ENCODE measurements around the gene CACHD1.
"Not testable (repeated sequence)": the region's sequence is repeated elsewhere in the genome, so short reads cannot be mapped to it uniquely, and the experiment has no call there.

Gene CACHD1

DNA sequence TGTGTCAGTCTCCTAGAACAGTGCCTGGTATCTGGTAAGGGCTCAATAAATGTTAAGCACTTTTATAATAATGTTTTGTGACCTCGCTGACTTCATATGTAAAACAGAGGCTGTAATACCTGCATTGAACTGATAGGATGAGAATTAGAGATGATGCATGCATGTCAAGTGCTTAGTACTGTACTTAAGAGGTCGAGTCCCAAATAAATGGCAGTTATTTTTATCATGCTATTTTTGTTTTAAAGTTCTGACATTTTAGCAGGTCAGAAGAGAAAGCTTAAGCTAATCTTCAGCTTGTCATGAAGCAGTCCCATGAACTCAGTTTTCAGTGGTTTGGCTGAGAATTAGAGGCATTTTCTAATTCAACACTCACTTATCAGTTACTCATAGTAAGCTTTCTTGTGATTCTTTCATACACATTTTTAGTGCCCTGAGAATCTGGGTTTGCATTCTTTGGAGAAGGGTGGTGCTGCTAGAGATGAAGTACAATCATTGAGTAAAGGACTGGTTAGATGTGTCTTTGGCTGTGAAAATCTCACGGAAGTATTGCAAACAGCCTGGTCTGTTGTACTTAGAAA, 199.3 kb downstream of the CACHD1 start:
- DNase-seq = no peak

DNA sequence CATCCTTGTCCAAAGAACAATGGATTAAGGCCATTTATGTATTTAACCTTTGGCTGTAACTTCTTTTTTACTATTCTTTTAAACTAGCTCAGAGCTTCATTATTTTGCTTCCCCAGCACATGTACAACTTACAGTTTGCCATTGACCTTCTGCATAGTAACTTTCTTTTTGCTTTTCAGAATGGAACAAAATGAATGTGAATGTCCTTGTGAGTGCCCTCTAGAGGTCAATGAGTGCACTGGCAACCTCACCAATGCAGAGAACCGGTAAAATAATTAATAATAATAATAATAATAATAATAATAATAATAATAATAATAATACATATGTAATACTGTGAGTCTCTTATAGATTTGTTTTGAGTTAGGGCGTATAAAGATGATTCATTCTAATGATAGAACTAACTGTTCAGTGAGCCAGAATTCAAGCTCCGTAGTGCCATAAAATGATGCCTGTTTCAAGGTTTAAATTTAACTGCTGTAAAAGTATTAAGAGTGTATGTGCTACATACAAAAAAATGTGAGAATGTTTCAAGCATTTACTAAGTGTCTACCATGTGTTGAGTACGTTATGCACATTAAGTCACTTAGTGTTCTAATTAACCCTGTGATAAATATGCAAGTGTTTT, 205.9 kb downstream of the CACHD1 start:
- peak; percentile 25 to 58 (median 30) for DNase-seq

DNA sequence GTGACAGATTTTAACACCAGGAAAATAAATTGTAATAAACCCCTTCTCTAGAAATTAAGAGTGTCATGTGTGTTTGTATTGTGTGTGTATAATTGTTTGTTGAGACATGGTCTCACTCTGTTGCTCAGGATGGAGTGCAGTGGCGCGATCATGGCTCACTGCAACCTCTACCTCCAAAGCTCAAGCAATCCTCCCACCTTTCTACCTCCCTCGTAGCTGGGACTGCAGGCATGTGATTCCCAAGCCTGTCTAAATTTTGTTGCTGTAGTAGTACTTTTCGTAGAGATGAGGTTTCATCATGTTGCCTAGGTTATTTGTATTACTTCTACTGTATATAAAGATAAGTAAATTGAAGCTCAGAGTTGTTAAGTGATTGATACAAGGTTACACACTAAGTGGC, 206.5 kb downstream of the CACHD1 start:
- DNase-seq = no peak

DNA sequence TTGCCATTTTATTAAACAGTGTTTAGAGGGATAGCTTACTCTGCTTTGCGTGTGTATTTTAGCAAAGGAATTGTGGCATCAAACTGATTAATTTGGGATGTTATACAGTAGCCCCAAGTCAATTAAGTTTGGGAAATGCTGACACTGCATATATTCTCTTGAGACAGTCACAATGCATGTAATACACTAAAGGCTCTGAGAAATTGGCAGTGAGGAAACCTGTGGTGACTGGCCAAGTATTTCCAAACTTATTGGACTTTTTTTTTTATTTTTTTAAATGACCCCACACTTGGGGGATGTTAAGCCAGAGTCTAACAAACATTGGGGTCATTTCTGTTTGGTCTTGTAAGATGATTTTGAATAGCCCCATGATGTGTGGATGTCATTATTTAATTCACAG, 207.6 kb downstream of the CACHD1 start:
- no peak for DNase-seq

DNA sequence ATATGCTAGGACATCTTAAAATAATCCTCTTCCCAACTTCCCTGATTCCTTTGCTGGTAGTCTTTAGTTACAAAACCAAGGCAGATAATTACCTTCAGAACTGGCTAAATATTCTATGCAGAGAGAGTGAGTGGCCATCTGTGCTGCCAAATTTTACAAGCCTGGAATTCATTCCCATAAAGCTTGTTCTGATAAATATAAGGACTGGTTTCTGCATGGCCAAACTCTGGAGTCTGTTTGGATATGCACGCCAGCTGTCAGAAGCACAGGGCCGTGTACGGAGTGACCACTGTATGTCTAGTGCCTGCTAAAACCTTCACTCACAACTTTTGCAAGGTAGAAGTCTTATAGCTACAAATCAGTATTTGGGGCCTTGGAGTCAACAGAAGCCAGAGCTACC, 208.4 kb downstream of the CACHD1 start:
- no peak for DNase-seq

DNA sequence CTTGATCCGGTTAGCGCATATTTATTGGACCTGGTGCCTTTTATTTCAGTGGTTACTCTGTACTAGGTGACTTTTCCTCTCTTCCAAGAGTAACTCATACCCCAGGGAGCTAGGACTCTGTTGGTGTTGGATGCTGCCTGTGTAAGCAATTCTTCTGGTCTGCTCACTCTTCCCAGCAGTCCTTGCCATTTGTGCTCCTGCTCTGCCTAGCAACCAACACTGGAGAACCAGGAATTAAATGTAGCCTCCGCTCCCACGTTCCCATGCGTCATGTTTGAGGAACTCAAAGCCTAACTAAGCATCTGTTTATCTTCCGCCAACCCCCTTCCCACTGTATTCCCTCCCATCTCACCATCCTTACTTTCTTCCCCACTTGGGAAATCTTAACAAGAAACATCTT, 209.2 kb downstream of the CACHD1 start:
- DNase-seq = no peak

DNA sequence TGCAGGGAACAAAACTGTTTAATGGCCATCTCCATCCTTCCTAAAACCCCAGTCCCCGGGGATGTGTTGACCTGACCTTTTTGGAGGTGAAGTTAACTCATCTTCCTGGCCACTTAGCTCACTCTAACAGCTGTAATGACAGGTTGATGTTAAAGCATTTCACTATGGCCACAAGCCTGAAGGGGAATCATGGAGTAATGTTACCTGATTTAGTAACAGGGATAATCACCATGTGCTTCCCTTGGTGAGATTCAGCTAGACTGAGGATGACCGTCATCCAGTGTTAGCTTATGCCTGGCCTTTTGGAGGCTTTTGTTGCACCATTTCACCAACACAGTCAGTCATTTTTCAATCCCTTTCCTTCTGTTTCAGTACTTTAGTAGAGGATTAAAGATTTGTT, 210.7 kb downstream of the CACHD1 start:
- no peak for DNase-seq

DNA sequence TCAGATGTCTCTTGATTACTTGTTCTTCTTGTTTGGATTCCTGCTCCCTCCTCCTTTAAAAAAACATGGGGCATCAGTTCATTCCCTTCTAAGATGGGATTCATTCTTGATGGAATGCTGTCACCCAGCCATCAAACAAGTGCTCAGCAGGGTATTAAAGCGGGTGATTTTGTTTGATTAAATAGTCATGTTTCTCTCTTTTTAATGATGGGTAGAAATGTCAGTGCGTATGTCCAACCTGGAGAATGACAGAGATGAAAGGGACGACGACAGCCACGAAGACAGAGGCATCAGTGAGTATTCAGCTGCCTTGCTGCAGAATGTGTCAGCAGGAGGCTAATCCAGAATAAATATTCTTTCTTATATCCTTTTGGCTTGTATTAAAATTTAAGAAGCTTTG, 211.1 kb downstream of the CACHD1 start:
- DNase-seq = no peak

DNA sequence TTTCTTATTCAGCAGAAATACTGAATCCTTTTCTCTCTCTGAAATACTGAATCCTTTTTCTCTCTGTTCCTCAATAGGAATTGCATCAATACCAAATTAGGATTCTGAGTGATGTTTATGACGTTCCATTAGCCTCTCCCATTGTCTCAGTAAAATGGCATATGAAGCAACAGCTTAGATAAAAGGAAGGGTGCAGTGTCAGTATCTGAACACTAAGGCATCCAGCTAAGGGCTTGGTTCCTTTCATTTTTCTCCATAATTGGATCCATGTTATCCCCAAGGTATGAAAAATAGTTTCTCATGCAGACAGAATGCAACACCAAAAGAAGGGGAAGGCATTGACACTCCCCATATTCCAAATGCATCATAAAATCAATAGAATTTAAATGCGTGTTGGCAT, 213.5 kb downstream of the CACHD1 start:
- no peak for DNase-seq

DNA sequence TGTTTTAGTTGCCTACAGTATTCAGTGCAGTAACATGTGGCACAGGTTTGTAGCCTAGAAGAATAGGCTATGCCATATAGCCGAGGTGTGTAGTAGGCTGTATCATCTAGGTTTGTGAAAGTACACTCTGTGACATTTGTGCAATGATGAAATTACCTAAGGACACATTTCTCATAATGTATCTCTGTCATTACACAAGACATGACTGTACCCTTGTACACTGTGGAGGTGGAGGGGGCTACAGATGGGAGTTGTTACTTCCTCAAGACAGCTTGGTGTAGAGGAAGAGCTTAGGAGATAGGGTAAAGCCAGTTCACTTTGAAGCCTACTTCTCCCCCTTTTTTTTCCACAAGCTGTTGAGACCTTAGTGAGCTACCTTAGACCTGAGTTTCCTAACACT, 215.3 kb downstream of the CACHD1 start:
- DNase-seq = peak; percentile 67 to 78 (median 77)

DNA sequence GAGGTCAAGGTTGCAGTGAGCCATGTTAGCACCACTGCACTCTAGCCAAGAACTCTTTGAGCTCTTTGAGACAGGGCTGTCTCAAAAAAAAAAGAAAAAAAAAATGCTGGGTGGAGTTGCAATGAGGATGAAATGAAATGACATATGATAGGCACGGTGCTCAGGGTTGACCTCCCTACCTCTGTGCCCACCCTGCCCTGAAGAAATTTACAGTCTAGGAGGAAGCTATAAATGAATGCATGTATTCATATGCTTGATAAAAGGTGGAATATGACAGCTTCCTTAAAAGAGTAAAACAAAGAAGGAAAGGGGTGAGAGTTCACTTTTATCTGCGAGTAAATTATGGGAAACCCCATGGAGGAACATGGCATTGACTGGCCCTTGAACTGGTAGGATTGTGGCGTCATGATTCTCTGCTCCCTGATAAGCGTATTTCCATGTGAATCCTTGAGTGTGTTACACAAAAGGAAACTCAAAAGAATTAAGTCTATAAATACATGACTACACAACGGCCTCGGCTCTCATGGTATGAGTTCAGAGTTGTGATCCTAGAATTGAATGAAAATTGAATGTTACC, 215.9 kb downstream of the CACHD1 start:
- peak; percentile 18 to 47 (median 28) for DNase-seq

DNA sequence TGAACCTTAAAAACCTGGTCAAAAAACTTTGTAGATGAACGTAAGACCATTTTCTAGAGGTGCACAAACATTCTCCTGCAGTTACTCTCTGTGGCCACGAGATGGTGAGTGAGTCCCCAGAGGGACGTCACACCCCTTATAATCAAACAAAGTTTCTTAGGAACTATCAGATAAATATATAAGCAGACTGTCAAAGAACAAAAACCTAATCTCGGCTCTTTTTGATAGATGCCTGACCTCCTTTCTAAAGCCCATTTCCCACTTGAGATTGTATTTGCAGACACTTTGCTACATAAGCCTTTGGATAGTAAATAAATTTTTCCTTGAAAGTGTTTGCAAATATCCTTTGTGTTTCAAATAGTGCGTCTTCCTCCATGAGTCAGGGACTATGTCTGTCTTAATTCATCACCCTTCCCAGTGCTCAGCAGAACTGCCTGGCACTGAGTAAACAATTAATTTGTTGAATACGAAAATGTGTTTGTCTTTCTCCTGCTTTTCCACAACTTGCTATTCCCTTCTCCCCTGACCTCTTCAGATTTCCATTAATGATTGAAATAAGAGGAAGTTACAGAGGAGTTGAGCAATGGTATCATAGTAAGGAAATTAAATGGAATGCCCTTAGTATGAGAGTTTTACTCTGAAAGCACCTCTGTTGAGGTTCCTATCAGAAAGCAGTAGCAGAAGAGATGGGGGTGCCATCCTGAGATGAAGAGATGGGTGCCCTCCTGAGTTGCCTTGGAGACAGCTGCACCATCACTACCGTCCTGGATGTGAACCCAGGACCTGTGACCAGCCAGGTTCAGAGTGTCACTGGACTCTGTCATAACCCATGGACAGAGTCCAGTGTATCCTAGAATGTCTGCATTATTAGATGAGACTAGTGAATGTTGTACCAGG, 217.1 kb downstream of the CACHD1 start:
- DNase-seq = peak; percentile 63 to 72 (median 64)

DNA sequence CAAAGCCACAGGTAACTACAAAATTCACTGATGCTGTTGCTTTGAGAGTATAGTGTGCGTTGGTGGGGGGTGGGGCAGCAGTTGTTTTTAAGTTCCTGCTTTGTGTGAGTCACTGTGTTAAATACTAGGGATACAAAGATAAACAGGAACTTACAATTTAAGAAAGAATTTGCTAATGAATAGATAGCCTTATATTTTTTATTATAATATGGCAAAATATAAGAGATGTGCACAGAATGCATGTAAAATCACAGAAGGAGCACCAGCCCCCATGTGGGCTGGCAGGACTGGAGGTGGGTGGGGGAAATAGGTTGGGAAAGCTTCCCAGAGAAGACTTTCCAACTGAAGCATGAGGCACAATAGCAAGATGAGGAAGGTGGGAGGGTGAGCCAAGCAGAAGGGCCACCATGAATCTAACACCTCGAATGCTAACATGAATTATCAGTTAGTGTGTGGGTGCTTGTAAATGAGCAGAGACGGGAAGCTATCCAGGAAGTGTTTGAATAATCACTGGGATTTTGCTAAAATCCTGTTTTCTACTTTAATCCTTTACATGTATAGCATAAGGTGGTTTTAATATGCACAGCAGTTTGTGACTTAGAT, 217.9 kb downstream of the CACHD1 start:
- DNase-seq = peak; percentile 59 to 82 (median 80)

DNA sequence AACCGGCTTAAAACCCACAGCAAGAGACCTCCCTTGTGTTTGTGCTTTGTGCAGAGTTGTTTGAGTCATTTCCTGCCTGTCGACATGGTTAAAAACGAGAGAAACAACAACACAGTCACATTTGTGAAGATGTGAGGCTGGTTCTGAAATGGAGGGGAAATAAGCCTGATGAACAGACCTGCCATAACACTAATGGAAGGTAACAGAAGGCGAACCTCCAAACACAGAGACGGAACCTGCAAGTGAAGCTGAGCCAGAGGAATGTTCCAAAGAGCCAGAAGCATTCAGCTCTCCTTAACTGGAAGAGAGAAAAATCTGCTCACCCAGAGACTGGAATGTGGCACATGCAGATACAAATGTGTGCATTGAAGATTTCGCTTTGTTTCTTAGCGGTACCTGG, 221.7 kb downstream of the CACHD1 start:
- DNase-seq = no peak

DNA sequence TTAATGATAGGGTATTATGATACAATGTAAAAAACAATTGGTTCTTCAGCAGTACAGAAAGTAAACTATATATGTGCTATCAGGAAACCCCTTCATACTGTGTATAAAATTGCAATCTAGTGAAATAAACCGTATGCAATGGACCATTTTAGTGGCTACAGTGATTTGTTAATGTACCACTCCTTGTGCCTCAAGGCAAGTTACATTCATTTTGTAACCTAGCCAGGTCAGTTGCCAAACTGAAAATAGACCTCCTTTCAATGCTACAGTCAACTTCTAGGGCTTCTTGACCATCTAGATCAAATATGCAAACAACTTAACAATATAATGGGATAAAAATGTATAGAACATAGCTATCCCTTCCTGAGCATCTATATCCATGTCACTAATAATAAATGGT, 223.0 kb downstream of the CACHD1 start:
- no peak for DNase-seq

DNA sequence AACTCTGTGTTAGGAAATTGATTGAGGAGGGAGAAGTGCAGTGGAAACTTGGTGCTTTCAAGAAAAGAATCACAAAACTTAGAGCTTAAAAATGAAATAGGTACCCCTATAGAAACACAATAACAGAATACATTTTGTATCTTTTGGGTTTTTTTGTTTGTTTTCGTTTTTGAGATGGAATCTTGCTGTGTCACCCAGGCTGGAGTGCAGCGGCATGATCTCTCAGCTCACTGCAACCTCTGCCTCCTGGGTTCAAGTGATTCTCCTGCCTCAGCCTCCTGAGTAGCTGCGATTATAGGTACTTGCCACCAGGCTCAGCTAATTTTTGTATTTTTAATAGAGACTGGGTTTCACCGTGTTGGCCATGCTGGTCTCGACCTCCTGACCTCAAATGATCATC, 223.5 kb downstream of the CACHD1 start:
- no peak for DNase-seq

DNA sequence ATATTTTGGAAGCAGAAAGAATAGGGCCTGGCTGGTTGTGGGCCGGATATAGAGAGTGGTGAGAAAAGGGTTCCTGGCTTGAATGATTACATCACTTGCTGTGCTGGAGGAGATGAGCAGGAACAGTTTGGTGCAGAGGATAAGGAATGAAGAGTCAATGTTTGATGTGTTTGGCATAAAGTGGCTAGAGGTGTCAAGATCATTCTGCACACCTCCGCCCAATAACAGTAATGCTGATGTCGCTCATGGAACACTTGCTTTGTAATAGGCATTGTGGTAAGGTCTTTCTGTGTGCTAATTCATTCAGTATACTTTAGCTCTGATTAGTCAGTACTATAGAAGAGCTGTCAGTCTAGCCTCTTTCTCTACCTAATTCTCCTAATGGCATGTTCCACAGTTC, 226.9 kb downstream of the CACHD1 start:
- DNase-seq = no peak

DNA sequence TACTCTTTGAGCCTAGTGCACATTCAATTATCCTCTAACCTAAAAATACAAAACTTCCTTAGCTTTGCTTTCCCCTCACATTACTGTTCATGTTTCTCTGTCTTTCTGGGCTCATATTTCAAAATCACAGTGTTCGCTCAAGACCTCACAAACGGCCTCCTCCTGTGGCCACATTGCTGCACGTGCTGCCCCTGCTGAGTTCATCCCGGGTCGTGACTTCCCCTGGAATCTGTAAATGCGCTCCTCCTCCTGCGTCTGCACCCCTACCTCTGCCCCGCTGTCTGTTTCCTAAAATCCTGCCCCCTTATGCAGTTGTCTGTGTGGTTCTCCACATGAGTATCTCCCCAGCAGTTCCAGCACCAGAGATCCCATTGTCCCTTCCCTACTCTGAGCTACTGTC, 229.4 kb downstream of the CACHD1 start:
- DNase-seq = no peak

DNA sequence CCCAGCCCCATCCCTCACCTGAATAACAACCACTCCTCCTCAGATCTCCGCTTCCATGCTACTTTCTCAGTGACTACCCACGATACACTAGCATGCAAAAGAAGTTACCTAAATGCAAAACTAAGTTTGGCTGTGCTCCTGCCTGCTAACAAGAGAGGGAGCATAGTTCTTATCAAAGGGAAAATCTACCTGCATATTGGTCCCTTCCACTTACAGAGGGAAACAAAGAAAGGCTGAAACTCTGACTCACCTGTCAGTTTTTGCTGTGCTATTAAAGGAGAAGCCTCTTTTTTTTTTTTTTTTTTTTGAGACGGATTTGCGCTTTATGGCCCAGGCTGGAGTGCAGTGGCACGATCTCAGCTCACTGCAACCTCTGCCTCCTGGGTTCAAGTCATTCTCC, 231.1 kb downstream of the CACHD1 start:
- no peak for DNase-seq

DNA sequence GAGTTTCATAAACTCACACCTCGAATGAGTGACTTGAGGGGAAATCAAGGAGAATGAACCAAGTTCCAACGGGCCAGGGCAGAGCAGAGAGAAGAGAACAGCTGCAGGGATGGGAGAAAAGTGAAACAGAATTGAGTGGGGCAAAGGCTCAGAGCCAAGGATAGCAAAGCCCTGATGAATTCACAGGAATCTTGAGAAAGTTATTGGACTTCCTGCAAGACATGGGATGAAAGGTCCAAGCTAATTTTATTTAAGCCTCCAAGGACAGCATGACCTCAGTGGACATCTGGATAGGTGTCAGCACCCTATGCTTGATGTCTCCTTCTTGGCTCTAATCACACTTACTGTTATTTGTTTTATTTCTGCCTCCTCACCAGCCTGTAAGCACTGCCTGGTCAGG, 232.0 kb downstream of the CACHD1 start:
- no peak for DNase-seq

DNA sequence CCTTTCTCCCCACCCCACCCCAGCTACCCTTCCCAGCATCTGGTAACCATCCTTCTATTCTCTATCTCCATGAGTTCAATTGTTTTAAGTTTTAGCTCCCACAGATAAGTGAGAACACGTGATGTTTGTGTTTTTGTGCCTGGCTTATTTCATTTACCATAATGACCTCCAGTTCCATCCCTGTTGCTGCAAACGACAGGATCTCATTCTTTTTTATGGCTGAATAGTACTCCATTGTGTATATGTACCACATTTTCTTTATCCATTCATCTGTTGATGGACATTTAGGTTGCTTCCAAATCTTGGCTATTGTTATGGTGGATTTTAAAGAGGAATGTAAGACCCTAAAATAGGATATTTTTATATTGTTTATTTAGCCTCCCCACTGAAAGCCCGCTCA, 232.7 kb downstream of the CACHD1 start:
- DNase-seq = not testable (repeated sequence)

DNA sequence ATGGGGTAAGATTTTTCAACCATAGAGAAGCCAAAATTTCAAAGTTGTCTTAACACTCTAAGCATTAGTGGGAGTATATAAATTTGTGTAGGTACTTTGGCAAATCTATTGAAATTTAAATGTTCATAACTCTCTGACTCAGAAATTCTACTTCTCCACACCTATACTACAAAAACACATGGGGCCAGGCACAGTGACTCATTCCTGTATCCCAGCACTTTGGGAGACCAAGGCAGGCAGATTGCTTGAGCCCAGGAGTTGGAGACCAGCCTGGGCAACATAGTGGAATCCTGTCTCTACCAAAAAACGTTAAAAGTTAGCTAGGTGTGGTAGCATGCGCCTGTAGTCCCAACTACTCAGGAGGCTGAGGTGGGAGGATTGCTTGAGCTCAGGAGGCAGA, 233.7 kb downstream of the CACHD1 start:
- no peak for DNase-seq

DNA sequence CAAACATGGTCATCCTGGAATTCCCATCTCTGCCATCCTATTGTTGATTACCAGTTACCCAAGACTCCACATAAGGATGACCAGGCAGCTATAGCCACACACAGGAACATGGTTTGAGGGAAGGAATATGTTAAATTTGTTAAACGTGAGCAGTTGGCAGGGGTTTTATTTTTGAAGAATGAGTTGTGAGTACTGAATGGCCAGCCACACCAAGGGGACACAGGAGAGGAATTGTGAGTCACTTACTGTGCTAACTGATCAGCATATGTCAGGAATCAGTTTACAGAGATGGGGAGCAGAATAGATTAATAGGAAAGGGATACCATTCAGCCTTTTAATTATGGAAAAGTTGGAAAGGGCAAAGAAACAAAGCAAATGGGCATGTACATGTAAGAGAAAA, 235.7 kb downstream of the CACHD1 start:
- DNase-seq = no peak
